ENCODE data around the gene C1QL2.

- no peak for TF ChIP-seq CTCF (IDR thresholded peaks at IDR 0.05; ENCODE audit: insufficient read depth, low read length)
- no peak for TF ChIP-seq POLR2AphosphoS5 (IDR thresholded peaks at IDR 0.05; ENCODE audit: low read depth)
- TF ChIP-seq REST (IDR thresholded peaks at IDR 0.05; ENCODE audit: insufficient replicate concordance, low read depth), result no peak
- TF ChIP-seq GABPA (IDR thresholded peaks at IDR 0.05; ENCODE audit: low read depth), result no peak
Measured at GRCh38 chr2:119137502-119137901, 21.0 kb downstream of the C1QL2 start.

Measured in HL-60 (cell line).